K562 (cell line): Measurements from ENCODE around the gene ZNF462. TPM values are rescaled to one million over a fixed set of nuclear protein-coding genes. Genes with fewer than 3 reads are reported as not detected.

ENCODE experiments used
- ATAC-seq: fragments of 200-7000 bp; cut with Tn5 transposase; 3 replicates; pipeline ENCODE4 v1.9.1; 2020; ENCODE audit warnings: moderate library complexity
- BruUV-seq: library from RNA; stranded (reverse); fragments of 400-500 nt; replicated peaks from 2 replicates; lab custom pipeline; 2021; lab: Mats Ljungman, UMichigan
- CTCF ChIA-PET: fragments of 300-600 bp; formaldehyde crosslinking; extraction: SDS; loops from one replicate; lab custom pipeline; 2021; ENCODE audit warnings: low intra/inter-chr PET ratio; lab: Yijun Ruan, JAX
- POLR2A ChIA-PET: fragments of 300-600, 350-650 bp; sonication (Branson Sonifier 250); formaldehyde crosslinking; extraction: SDS; loops from one replicate; lab custom pipeline; 2021; ENCODE audit warnings: antibody characterized with exemption, inconsistent platforms; lab: Yijun Ruan, JAX
- DNase-seq, 4 experiments: peaks; one replicate each; pipeline versions ENCODE4 v3.0.0 to v3.0.0-alpha.2; 2011 to 2018; ENCODE audit warnings: low spot score in 3 of 4, mixed read lengths in 3 of 4; ENCODE audit errors: extremely low read depth in 1 of 4
- FAIRE-seq: peaks from 2 replicates; lab custom pipeline; 2011; peaks lifted over from hg19 to GRCh38; lab: Jason Lieb, UNC
- H2AFZ ChIP-seq: 2 replicates; pipeline ENCODE4 v1.6.0; 2011; ENCODE audit warnings: low read depth, low read length, control low read depth, inconsistent platforms
- H3K27ac ChIP-seq: fragments of 200-600 bp; 3 replicates; pipeline ENCODE4 v1.8.0; 2011; ENCODE audit warnings: low read depth, mild to moderate bottlenecking, control low read depth, inconsistent platforms, low read length, moderate library complexity, mixed read lengths; ENCODE audit errors: extremely low read depth
- H3K27me3 ChIP-seq, 2 experiments: fragments of 300-600 bp in 1 of 2; 2 replicates in 1 of 2; 3 replicates in 1 of 2; pipeline versions ENCODE4 v1.6.0 to v1.8.0; 2011; ENCODE audit warnings: inconsistent platforms in 2 of 2, low read length in 2 of 2, mild to moderate bottlenecking in 1 of 2, mixed read lengths in 1 of 2, moderate library complexity in 1 of 2; ENCODE audit not compliant: control insufficient read depth in 2 of 2, insufficient read depth in 2 of 2
- H3K36me3 ChIP-seq: fragments of 300-600 bp; 3 replicates; pipeline ENCODE4 v1.8.0; 2011; ENCODE audit warnings: mild to moderate bottlenecking, low read length, inconsistent platforms; ENCODE audit not compliant: control insufficient read depth, insufficient read depth
- H3K4me1 ChIP-seq, 2 experiments: fragments of 200-600 bp in 1 of 2; replicated peaks in 1 of 2; 2 replicates in 1 of 2; 3 replicates in 1 of 2; pipeline versions ENCODE4 v1.5.1 to v1.8.0; 2011; ENCODE audit warnings: inconsistent platforms in 2 of 2, low read length in 2 of 2, mild to moderate bottlenecking in 1 of 2, mixed read lengths in 1 of 2, moderate library complexity in 1 of 2; ENCODE audit not compliant: control insufficient read depth in 2 of 2, insufficient read depth in 2 of 2
- H3K4me2 ChIP-seq: 2 replicates; pipeline ENCODE4 v1.6.1; 2011; ENCODE audit warnings: low read length, control low read depth, inconsistent platforms, mixed read lengths; ENCODE audit not compliant: insufficient read depth
- H3K4me3 ChIP-seq: fragments of 200-600 bp; sonication (generic), shearing (Covaris generic); 2 replicates; pipeline ENCODE4 v1.5.1; 2016; ENCODE audit warnings: control low read depth, inconsistent platforms
- H3K79me2 ChIP-seq: fragments of 200-600 bp; 3 replicates; pipeline ENCODE4 v1.8.0; 2011; ENCODE audit warnings: low read length, inconsistent platforms; ENCODE audit not compliant: control insufficient read depth, insufficient read depth
- H3K9ac ChIP-seq, 2 experiments: 2 replicates each; pipeline versions ENCODE4 v1.6.0 to v1.6.1; 2011; ENCODE audit warnings: low read depth in 2 of 2, low read length in 2 of 2, control low read depth in 1 of 2, inconsistent platforms in 1 of 2, mild to moderate bottlenecking in 1 of 2, mixed read lengths in 1 of 2; ENCODE audit not compliant: insufficient read depth in 1 of 2
- H3K9me1 ChIP-seq: one replicate; pipeline ENCODE4 v1.6.0; 2011; ENCODE audit warnings: inconsistent platforms, mild to moderate bottlenecking, low read length, moderate library complexity; ENCODE audit not compliant: control insufficient read depth, insufficient read depth
- H3K9me3 ChIP-seq: replicated peaks from 2 replicates; pipeline ENCODE4 v1.5.1; 2011; ENCODE audit warnings: low read depth, low read length, inconsistent platforms; ENCODE audit not compliant: control insufficient read depth, insufficient read depth
- H4K20me1 ChIP-seq: replicated peaks from 2 replicates; pipeline ENCODE4 v1.6.1; 2011; ENCODE audit warnings: low read length, inconsistent platforms, mixed read lengths; ENCODE audit not compliant: control insufficient read depth, insufficient read depth
- DIDO1 ChIP-seq: fragments of 450-650 bp; IDR thresholded peaks from 2 replicates; pipeline ENCODE4 v1.6.1; 2016; ENCODE audit warnings: low read depth, missing biosample characterization, missing genetic modification characterization
- KDM5B ChIP-seq: fragments of 200-600 bp; sonication (generic); IDR thresholded peaks from 2 replicates; pipeline ENCODE4 v1.6.1; 2012; ENCODE audit warnings: low read depth, mild to moderate bottlenecking, moderate library complexity, low read length, control low read depth, inconsistent platforms; ENCODE audit not compliant: insufficient replicate concordance
- MYC ChIP-seq, 2 experiments: fragments of 250-450 bp in 1 of 2; sonication (Bioruptor Pico) in 1 of 2; IDR thresholded peaks; 2 replicates each; pipeline versions ENCODE4 v1.5.1 to v1.6.1; 2012 to 2021; ENCODE audit warnings: low read depth in 2 of 2, borderline replicate concordance in 1 of 2, improper control_type of control experiment in 1 of 2, low read length in 1 of 2, mild to moderate bottlenecking in 1 of 2, moderate library complexity in 1 of 2
- MYNN ChIP-seq, 2 experiments: sonication (generic); formaldehyde crosslinking in 1 of 2; IDR thresholded peaks; 2 replicates each; pipeline versions ENCODE4 v1.5.0 to v1.6.1; 2016 to 2020; ENCODE audit warnings: antibody characterized with exemption in 1 of 2, missing genetic modification reagents in 1 of 2
- WGBS: fragments of 100-300 bp; shearing (Covaris generic); methylation state at CpG from one replicate; pipeline ENCODE4 v1.1.6; 2016; ENCODE audit warnings: low coverage, mixed read lengths; ENCODE audit not compliant: insufficient coverage; ENCODE audit errors: missing lambda C conversion rate; 5-methylcytosine and 5-hydroxymethylcytosine counted together
- in situ Hi-C: fragments of 300-500 bp; cut with MboI; formaldehyde crosslinking; loops from 4 replicates; pipeline ENCODE4 v1.15.0; 2018; ENCODE audit warnings: inconsistent platforms, mixed read lengths
- intact Hi-C: fragments of 100-400 bp; cut with micrococcal nuclease; formaldehyde crosslinking; loops from 2 replicates; pipeline ENCODE4 v1.14.2; 2022
- polyA plus RNA-seq, 8 experiments: library from polyadenylated mRNA; depleted of rRNA in 4 of 8; stranded (reverse) in 5 of 8; unstranded in 3 of 8; fragments of >200 nt; fragmentation: Nextera tagmentation in 2 of 8; fragmentation: Illumina TruSeq in 1 of 8; extraction: Ambion mirVana in 2 of 8; extraction: Trizol in 1 of 8; gene quantifications; 2 replicates each; pipeline versions ENCODE4 v1.2.1 to v1.2.3, GENCODE V29; 2011 to 2014; ENCODE audit warnings: inconsistent platforms in 1 of 8, missing spikeins in 1 of 8
- total RNA-seq, 7 experiments: library from RNA; depleted of rRNA in 6 of 7; stranded (reverse); fragments of >200 nt in 6 of 7; fragmentation: Illumina TruSeq in 2 of 7; extraction: Trizol in 2 of 7; gene quantifications; 2 replicates each; pipeline versions ENCODE4 v1.2.1 to v1.2.3, GENCODE V29; 2011 to 2021; ENCODE audit warnings: low replicate concordance in 1 of 7
- TF ChIP-seq, protein P1 (sequence below): fragments of 450-650 bp; IDR thresholded peaks from 2 replicates; pipeline ENCODE4 v1.7.0; 2016; ENCODE audit warnings: borderline replicate concordance
- TF ChIP-seq, protein P2 (sequence below): fragments of 250-450 bp; sonication (Bioruptor Pico); IDR thresholded peaks from 2 replicates; pipeline ENCODE4 v1.5.0; 2021

Gene ZNF462
- total and polyA plus RNA-seq, 9 of the 15 experiments (the other 6 are each of a cell fraction or from before 2014, with no cell fraction given), result 0.20 TPM; not detected in 8

DNA sequence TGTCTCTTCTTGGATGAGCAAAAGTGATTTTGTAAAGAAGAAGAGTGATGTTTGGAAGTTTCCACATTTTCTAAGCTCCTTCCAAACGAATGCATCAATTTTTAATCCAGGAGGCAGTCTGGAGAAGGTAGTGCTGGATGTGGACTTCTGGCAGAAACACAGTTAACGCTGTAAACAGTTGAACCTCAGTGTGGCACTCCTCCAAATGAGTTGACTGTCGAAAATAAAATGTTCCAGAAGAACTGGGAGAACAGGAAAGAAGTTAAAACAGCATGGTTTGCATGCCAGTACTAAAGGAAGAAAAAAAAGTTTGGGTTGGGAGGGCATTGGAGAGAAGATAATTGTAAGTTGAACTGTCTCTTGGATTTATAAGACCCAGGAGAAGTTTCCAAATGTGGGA lies 6.5 kb downstream of the ZNF462 start:
- FAIRE-seq (no peak), ATAC-seq (no peak), DNase-seq (no peak)
- Histone ChIP-seq H3K9ac (no peak overlapping the region), H3K9me1 (no peaks in the 10 kb centered on the region), H3K4me3 (no peak overlapping the region), H4K20me1 (no peaks in the 10 kb centered on the region), H3K79me2 (no peaks in the 10 kb centered on the region), H3K9me3 (no peaks in the 10 kb centered on the region), H3K4me2 (no peak overlapping the region), H2AFZ (no peak overlapping the region), H3K27me3 (no peaks in the 10 kb centered on the region), H3K4me1 (no peaks in the 10 kb centered on the region), H3K27ac (no peak overlapping the region), H3K36me3 (no peaks in the 10 kb centered on the region)
- ChIA-PET POLR2A (no interaction called here), CTCF (no interaction called here)
- intact Hi-C loops (no loop called here), in situ Hi-C loops (no loop called here)
- TF ChIP-seq, protein P1, sequence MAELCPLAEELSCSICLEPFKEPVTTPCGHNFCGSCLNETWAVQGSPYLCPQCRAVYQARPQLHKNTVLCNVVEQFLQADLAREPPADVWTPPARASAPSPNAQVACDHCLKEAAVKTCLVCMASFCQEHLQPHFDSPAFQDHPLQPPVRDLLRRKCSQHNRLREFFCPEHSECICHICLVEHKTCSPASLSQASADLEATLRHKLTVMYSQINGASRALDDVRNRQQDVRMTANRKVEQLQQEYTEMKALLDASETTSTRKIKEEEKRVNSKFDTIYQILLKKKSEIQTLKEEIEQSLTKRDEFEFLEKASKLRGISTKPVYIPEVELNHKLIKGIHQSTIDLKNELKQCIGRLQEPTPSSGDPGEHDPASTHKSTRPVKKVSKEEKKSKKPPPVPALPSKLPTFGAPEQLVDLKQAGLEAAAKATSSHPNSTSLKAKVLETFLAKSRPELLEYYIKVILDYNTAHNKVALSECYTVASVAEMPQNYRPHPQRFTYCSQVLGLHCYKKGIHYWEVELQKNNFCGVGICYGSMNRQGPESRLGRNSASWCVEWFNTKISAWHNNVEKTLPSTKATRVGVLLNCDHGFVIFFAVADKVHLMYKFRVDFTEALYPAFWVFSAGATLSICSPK, result no peak
- TF ChIP-seq, protein P2, sequence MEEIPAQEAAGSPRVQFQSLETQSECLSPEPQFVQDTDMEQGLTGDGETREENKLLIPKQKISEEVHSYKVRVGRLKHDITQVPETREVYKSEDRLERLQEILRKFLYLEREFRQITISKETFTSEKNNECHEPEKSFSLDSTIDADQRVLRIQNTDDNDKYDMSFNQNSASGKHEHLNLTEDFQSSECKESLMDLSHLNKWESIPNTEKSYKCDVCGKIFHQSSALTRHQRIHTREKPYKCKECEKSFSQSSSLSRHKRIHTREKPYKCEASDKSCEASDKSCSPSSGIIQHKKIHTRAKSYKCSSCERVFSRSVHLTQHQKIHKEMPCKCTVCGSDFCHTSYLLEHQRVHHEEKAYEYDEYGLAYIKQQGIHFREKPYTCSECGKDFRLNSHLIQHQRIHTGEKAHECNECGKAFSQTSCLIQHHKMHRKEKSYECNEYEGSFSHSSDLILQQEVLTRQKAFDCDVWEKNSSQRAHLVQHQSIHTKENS (CRISPR knock-in tag), result no peak
- TF ChIP-seq MYC (IDR thresholded peaks at IDR 0.05; ENCODE audit: low read depth, low read length), result no peak
- TF ChIP-seq MYC (CRISPR knock-in tag; IDR thresholded peaks at IDR 0.05; ENCODE audit: borderline replicate concordance, low read depth), result no peak
- TF ChIP-seq MYNN (IDR thresholded peaks at IDR 0.05), result no peak
- TF ChIP-seq MYNN (CRISPR knock-in tag; IDR thresholded peaks at IDR 0.05), result no peak
- no peak for TF ChIP-seq DIDO1 (tag)
- no peak for TF ChIP-seq KDM5B
- 0% methylated on average over 3 of the region's 3 CpGs for WGBS
- no TSS peak for BruUV-seq
